RWPE2 (cell line): ENCODE results near the gene LRRC28.

ENCODE experiments used
- ATAC-seq: fragments of 200-7000 bp; cut with Tn5 transposase; 3 replicates; pipeline ENCODE4 v1.9.1; 2021; ENCODE audit warnings: low read depth
- DNase-seq: peaks from one replicate; pipeline ENCODE4 v3.0.0-alpha.2; 2020; ENCODE audit warnings: low spot score
- H3K27ac ChIP-seq: fragments of 450-650 bp; 2 replicates; pipeline ENCODE4 v1.5.1; 2017; ENCODE audit warnings: mild to moderate bottlenecking; ENCODE audit not compliant: poor library complexity, severe bottlenecking
- H3K27me3 ChIP-seq: fragments of 250-450 bp; sonication (Bioruptor Pico); 2 replicates; pipeline ENCODE4 v1.5.1; 2021; ENCODE audit warnings: mild to moderate bottlenecking, moderate library complexity; ENCODE audit not compliant: insufficient read depth, poor library complexity, severe bottlenecking
- H3K36me3 ChIP-seq: fragments of 250-450 bp; sonication (Bioruptor Pico); 2 replicates; pipeline ENCODE4 v1.5.1; 2020; ENCODE audit warnings: low read depth, mild to moderate bottlenecking, moderate library complexity
- H3K4me1 ChIP-seq: fragments of 250-450 bp; sonication (Bioruptor Pico); 2 replicates; pipeline ENCODE4 v1.5.1; 2021; ENCODE audit warnings: mild to moderate bottlenecking, moderate library complexity; ENCODE audit not compliant: insufficient read depth, poor library complexity, severe bottlenecking
- H3K4me3 ChIP-seq: fragments of 250-450 bp; sonication (Bioruptor Pico); 2 replicates; pipeline ENCODE4 v1.5.1; 2021; ENCODE audit warnings: mild to moderate bottlenecking, moderate library complexity; ENCODE audit not compliant: severe bottlenecking
- H3K9me3 ChIP-seq: fragments of 250-450 bp; sonication (Bioruptor Pico); 2 replicates; pipeline ENCODE4 v1.5.1; 2021; ENCODE audit warnings: mild to moderate bottlenecking, moderate library complexity; ENCODE audit not compliant: severe bottlenecking
- CTCF ChIP-seq: fragments of 450-650 bp; IDR thresholded peaks from one replicate; pipeline ENCODE4 v1.5.1; 2017; ENCODE audit warnings: mild to moderate bottlenecking, moderate library complexity; ENCODE audit not compliant: poor library complexity, severe bottlenecking

Gene LRRC28

DNA sequence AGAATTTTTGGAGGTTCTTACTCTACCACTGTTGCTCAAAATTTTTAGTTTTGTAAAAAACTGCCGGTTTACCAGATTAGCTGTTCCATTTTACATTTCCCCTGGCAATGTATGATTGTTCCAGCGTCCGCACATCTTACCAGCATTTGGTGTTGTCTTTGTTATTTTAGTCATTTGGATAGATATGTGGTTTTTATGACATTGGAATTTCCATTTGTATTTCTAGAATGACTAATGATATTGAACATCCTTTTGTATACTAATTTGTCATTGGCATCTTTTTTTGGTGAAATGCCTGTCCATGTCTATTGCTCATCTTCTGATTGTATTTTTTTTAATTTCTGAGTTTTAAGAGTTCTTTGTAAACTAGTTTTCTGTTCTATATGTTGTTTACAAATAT, 28.5 kb downstream of the LRRC28 start:
- ATAC-seq (no peak), DNase-seq (no peak)
- Histone ChIP-seq H3K9me3 (no peaks in the 10 kb centered on the region), H3K4me3 (no peak overlapping the region), H3K27ac (no peak overlapping the region), H3K36me3 (no peaks in the 10 kb centered on the region), H3K27me3 (no peaks in the 10 kb centered on the region), H3K4me1 (peaks cover 9% of the 10 kb centered on the region)
- TF ChIP-seq CTCF = no peak

DNA sequence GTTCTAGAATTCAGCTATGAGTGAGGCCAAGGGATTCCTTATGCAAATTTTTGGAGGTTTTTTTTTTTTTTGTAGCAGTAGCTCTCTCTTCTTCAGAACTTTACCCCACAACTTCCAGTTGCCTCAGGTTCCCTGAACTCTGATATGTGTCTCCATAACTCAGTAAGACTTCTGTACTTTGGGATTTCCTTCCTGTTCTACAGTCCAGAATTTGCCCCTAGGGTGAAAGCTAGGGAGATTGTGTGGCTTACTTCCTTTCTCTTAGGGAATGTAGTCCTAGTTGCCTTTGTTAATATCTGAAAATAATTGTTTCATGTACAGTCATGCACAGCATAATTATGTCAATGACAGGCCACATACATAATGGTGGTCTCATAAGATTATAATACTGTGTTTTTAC, 30.8 kb downstream of the LRRC28 start:
- TF ChIP-seq CTCF = no peak
- peaks cover 4% of the 10 kb centered on the region for H3K36me3 ChIP-seq
- ATAC-seq = peak; percentile 40; the same call in 1 of the 3 replicates
- peaks cover 14% of the 10 kb centered on the region for H3K4me1 ChIP-seq
- no peaks in the 10 kb centered on the region for H3K27me3 ChIP-seq
- no peak overlapping the region for H3K4me3 ChIP-seq
- H3K9me3 ChIP-seq = no peaks in the 10 kb centered on the region
- H3K27ac ChIP-seq = no peak overlapping the region
- DNase-seq = no peak

GRCh38 chr15:99282586-99282985, 31.3 kb downstream of the LRRC28 start:
- Histone ChIP-seq H3K4me1 (peaks cover 18% of the 10 kb centered on the region), H3K27ac (no peak overlapping the region)
- ATAC-seq = no peak

GRCh38 chr15:99283717-99284116, 32.4 kb downstream of the LRRC28 start:
- no peak for DNase-seq
- H3K36me3 ChIP-seq = peaks cover 13% of the 10 kb centered on the region
- no peak for TF ChIP-seq CTCF
- no peaks in the 10 kb centered on the region for H3K27me3 ChIP-seq
- ATAC-seq = no peak
- H3K4me1 ChIP-seq = peaks cover 21% of the 10 kb centered on the region
- no peaks in the 10 kb centered on the region for H3K9me3 ChIP-seq
- H3K4me3 ChIP-seq = no peak overlapping the region
- no peak overlapping the region for H3K27ac ChIP-seq

More at GRCh38 chr15:99282586-99282985, 31.3 kb downstream of the LRRC28 start:
- Histone ChIP-seq H3K4me3 (no peak overlapping the region), H3K9me3 (no peaks in the 10 kb centered on the region), H3K27me3 (no peaks in the 10 kb centered on the region), H3K36me3 (peaks cover 9% of the 10 kb centered on the region)
- DNase-seq = no peak
- no peak for TF ChIP-seq CTCF

- H3K4me3 ChIP-seq = no peak overlapping the region
- ATAC-seq (no peak), DNase-seq (no peak)
- H3K27ac ChIP-seq = no peak overlapping the region
- peaks cover 16% of the 10 kb centered on the region for H3K36me3 ChIP-seq
- no peaks in the 10 kb centered on the region for H3K9me3 ChIP-seq
- TF ChIP-seq CTCF = no peak
- H3K27me3 ChIP-seq = no peaks in the 10 kb centered on the region
- H3K4me1 ChIP-seq = peaks cover 10% of the 10 kb centered on the region
Observed at GRCh38 chr15:99291643-99292042, 40.4 kb downstream of the LRRC28 start.
